HG03039 (cell line): Measurements from ENCODE around the gene AJUBA.
"Not testable (repeated sequence)": the region's sequence is repeated elsewhere in the genome, so short reads cannot be mapped to it uniquely, and the experiment has no call there.

Source experiments
- ATAC-seq: cut with Tn5 transposase; IDR thresholded peaks from one replicate; pipeline ENCODE4 v1.9.1; 2021; ENCODE audit warnings: mild to moderate bottlenecking, moderate library complexity; ENCODE audit not compliant: unreplicated experiment

The AJUBA gene

GRCh38 chr14:23006544-23007419 is 24.4 kb upstream of the AJUBA start:
- ATAC-seq = peak; percentile 90

- ATAC-seq = no peak
These were observed 23.8 kb upstream of the AJUBA start for GRCh38 chr14:23006188-23006534.

- ATAC-seq = no peak
These were observed 23.3 kb upstream of the AJUBA start for GRCh38 chr14:23005451-23006187.

- not testable (repeated sequence) for ATAC-seq
These were observed 21.9 kb upstream of the AJUBA start for GRCh38 chr14:23004274-23004673.

GRCh38 chr14:23002592-23002991 is 20.2 kb upstream of the AJUBA start:
- ATAC-seq = no peak

- no peak for ATAC-seq
These were observed 18.5 kb upstream of the AJUBA start for GRCh38 chr14:23000860-23001259.

GRCh38 chr14:22998329-22999012 is 16.1 kb upstream of the AJUBA start:
- ATAC-seq = no peak

- ATAC-seq = no peak
These were observed 15.4 kb upstream of the AJUBA start for GRCh38 chr14:22997676-22998323.

GRCh38 chr14:22996768-22997654 is 14.7 kb upstream of the AJUBA start:
- ATAC-seq = no peak

GRCh38 chr14:22995889-22996625 is 13.7 kb upstream of the AJUBA start:
- ATAC-seq = no peak

GRCh38 chr14:22994762-22995275 is 12.5 kb upstream of the AJUBA start:
- no peak for ATAC-seq

- ATAC-seq = no peak
These were observed 11.2 kb upstream of the AJUBA start for GRCh38 chr14:22993517-22993916.

- no peak for ATAC-seq
These were observed 9.5 kb upstream of the AJUBA start for GRCh38 chr14:22991852-22992251.

GRCh38 chr14:22987291-22987690 is 4.9 kb upstream of the AJUBA start:
- no peak for ATAC-seq

- ATAC-seq = no peak
These were observed 4.2 kb upstream of the AJUBA start for GRCh38 chr14:22986508-22987054.

- no peak for ATAC-seq
These were observed 3.6 kb upstream of the AJUBA start for GRCh38 chr14:22985894-22986507.

- no peak for ATAC-seq
These were observed 2.8 kb upstream of the AJUBA start for GRCh38 chr14:22984959-22985658.
